ENCODE results near the gene AGMAT.

Gene AGMAT

DNA sequence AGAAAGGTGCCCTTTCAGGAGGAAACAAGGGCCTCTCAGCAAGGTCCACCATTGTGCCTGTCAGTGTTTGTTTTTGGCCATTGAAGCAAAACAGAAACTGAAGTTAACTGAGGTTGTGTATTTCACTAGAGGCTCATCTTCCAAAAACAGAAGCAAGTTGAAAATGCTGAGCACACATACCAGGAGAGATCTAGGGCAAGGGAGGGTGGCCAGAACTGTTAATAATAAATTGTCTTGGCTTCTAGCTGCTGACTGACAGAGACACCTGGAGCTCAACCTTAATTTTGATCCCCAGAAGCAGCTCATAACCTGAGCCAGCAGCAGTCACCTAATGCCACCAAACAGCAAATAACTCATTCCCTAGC lies 5.2 kb downstream of the AGMAT start:
- TF ChIP-seq TAF1 (IDR thresholded peaks at IDR 0.05; ENCODE audit: borderline replicate concordance, insufficient read depth, low read length): no peak
- no peak for TF ChIP-seq POLR2AphosphoS5 (IDR thresholded peaks at IDR 0.05; ENCODE audit: low read depth, low read length)
- TF ChIP-seq FOXP2 (optimal IDR thresholded peaks at IDR 0.05; ENCODE audit: borderline replicate concordance, extremely low read depth, extremely low read length, insufficient read depth): no peak
- TF ChIP-seq SIN3A (IDR thresholded peaks at IDR 0.05; ENCODE audit: borderline replicate concordance, insufficient read depth, low read length): no peak
- no peak for TF ChIP-seq REST (IDR thresholded peaks at IDR 0.05; ENCODE audit: insufficient read depth in 1 of 2, low read depth in 2 of 2, low read length in 2 of 2)

- TF ChIP-seq SIN3A (IDR thresholded peaks at IDR 0.05; ENCODE audit: borderline replicate concordance, insufficient read depth, low read length) (no peak), FOXP2 (optimal IDR thresholded peaks at IDR 0.05; ENCODE audit: borderline replicate concordance, extremely low read depth, extremely low read length, insufficient read depth) (no peak), REST (IDR thresholded peaks at IDR 0.05; ENCODE audit: insufficient read depth in 1 of 2, low read depth in 2 of 2, low read length in 2 of 2) (no peak), POLR2AphosphoS5 (IDR thresholded peaks at IDR 0.05; ENCODE audit: low read depth, low read length) (no peak), TAF1 (IDR thresholded peaks at IDR 0.05; ENCODE audit: borderline replicate concordance, insufficient read depth, low read length) (no peak)
These were observed 5.7 kb downstream of the AGMAT start for GRCh38 chr1:15578921-15579682.

DNA sequence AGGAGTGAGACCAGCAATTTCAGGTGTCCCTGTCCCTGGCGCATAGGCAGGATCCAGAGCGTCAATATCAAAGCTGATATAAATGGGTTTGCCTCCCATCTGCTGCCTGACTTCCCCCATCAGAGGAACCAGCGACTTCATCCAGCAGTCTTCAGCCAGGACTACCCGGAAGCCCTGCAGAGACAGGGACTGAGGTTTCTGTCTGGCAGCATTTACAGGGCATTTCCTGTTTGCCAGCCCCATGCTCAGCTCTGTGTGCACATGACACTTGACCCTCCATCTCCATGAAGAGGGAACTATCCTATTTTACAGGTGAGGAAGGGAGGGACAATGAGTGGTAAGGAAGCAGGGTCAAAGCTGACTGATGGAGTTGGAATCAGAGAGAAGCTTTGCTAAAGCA lies 7.2 kb downstream of the AGMAT start:
- TF ChIP-seq FOXP2 (optimal IDR thresholded peaks at IDR 0.05; ENCODE audit: borderline replicate concordance, extremely low read depth, extremely low read length, insufficient read depth): no peak
- no peak for TF ChIP-seq SIN3A (IDR thresholded peaks at IDR 0.05; ENCODE audit: borderline replicate concordance, insufficient read depth, low read length)
- TF ChIP-seq POLR2AphosphoS5 (IDR thresholded peaks at IDR 0.05; ENCODE audit: low read depth, low read length): no peak
- no peak for TF ChIP-seq TAF1 (IDR thresholded peaks at IDR 0.05; ENCODE audit: borderline replicate concordance, insufficient read depth, low read length)
- TF ChIP-seq REST (IDR thresholded peaks at IDR 0.05; ENCODE audit: insufficient read depth in 1 of 2, low read depth in 2 of 2, low read length in 2 of 2): no peak

- TF ChIP-seq REST (IDR thresholded peaks at IDR 0.05; ENCODE audit: insufficient read depth in 1 of 2, low read depth in 2 of 2, low read length in 2 of 2): no peak
- TF ChIP-seq FOXP2 (optimal IDR thresholded peaks at IDR 0.05; ENCODE audit: borderline replicate concordance, extremely low read depth, extremely low read length, insufficient read depth): no peak
- no peak for TF ChIP-seq POLR2AphosphoS5 (IDR thresholded peaks at IDR 0.05; ENCODE audit: low read depth, low read length)
- no peak for TF ChIP-seq TAF1 (IDR thresholded peaks at IDR 0.05; ENCODE audit: borderline replicate concordance, insufficient read depth, low read length)
- TF ChIP-seq SIN3A (IDR thresholded peaks at IDR 0.05; ENCODE audit: borderline replicate concordance, insufficient read depth, low read length): no peak
These were observed 9.2 kb downstream of the AGMAT start for GRCh38 chr1:15575549-15576150.
